Activated CD4-positive, alpha-beta T cell treated with anti-CD3 and anti-CD28 coated beads, Interleukin-2, amount 50 U/mL, for 1 hour (primary cell): ENCODE results near the gene KISS1.

ENCODE experiments used
- DNase-seq: peaks from one replicate; pipeline ENCODE4 v3.0.0-alpha.2; 2020

Gene KISS1

GRCh38 chr1:204190212-204191211 lies 5.8 kb downstream of the KISS1 start:
- no peak for DNase-seq

DNA sequence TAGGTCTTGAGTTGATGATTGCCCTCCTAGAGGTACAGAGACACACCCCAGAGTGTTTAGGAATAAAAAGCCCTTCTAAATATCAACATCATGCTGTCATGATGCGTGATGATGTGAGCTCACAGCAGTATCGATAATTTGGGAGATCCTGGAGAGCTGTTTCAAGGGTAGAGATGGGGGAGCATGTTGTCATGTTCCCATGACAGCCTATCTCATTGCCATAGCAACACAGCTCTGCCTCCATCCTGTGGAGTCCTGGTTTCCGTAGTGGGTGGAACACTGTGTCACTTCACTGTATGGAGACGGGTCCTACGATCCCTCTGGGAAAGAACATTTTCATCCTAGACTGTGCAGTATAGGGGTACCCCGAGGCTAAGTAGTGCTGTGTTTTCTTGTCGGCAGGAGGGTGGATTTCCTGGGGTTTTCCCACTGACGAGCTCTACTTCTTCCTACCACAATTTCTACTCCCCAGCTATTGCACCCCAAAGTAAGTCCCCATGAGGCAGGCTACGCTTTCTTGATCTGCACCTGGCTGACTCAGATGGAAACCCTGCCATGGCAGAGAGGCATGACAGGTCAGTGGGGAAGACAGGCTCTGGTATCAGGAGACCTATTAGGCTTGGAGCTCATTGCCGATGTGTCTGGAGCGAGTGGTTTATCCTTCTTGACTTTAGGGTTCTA lies 7.2 kb downstream of the KISS1 start:
- DNase-seq, result no peak

DNA sequence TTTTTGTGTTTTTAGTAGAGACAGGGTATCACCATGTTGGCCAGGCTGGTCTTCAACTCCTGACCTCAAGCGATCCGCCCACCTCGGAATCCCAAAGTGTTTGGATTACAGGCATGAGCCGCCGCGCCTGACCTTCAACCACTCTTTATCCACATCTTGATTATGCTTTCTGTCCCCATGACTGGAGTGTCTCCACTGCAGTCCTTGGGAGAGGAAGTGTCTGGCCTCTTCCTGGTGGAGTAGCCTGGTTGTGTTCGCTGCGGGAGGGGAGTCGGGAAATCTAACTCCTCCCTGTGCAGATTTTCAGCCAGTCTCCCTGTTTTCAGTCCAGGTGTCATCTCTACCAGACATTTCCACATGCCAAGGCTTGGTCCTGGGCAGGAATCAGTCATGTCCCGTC lies 9.7 kb downstream of the KISS1 start:
- DNase-seq, result no peak

- DNase-seq, result no peak
These were observed 15.2 kb downstream of the KISS1 start for GRCh38 chr1:204181116-204181515.

GRCh38 chr1:204180133-204180532 lies 16.2 kb downstream of the KISS1 start:
- DNase-seq, result no peak

GRCh38 chr1:204178487-204179281 lies 17.6 kb downstream of the KISS1 start:
- DNase-seq, result no peak

DNA sequence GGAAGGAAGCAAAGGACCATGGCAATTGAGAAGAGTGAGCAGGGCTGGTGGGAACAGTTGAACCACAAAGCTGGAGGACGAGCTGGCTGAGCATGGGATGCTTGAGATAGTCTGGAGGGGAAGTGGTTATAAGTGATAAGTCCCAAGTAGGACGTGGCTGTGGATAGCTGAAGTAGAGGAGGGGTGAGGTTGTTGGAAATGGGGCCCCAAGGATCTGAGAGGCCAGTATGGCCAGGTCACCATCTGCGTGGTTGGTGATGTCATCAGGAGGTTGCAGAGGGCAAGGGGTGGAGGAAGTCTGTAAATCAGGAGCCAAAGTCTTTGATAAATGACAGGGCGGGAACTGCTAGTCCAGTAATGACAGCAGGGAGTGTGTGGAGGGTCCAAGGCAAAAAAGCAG lies 19.2 kb downstream of the KISS1 start:
- no peak for DNase-seq

- DNase-seq, result no peak
These were observed 20.2 kb downstream of the KISS1 start for GRCh38 chr1:204176049-204176448.

- DNase-seq, result no peak
These were observed 21.3 kb downstream of the KISS1 start for GRCh38 chr1:204174958-204175357.

GRCh38 chr1:204172404-204173029 lies 23.8 kb downstream of the KISS1 start:
- DNase-seq, result no peak

GRCh38 chr1:204171751-204172178 lies 24.5 kb downstream of the KISS1 start:
- DNase-seq, result no peak

DNA sequence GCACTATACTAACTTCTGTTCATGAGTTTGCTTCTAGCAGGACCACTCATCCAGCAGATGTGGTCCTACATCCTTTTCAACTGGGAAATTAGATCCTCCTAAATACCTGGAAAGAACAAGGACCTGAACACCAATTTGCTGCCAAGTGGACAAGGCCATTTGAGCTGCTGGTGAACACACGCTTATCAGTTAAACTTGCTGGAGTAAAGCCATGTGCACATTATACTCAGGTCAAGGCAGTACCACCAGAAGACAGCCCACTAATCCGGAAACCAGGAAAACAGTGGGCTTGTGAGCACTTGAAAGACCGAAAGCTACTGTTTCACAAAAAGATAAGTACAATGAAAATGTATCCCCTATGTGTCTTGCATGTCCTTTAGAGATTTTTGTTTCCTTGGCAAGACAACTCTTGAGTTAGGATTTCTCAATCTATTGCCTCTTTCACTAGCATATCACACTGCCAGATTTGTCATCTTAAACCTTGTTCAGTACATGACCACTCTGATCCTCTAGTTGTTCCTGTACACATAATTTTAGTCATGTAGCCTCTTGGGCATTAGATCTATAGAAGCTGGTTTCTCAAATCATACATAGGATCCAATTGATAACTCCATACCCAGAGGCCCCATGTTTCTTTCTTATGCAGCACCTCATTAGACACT lies 25.7 kb downstream of the KISS1 start:
- DNase-seq, result no peak

DNA sequence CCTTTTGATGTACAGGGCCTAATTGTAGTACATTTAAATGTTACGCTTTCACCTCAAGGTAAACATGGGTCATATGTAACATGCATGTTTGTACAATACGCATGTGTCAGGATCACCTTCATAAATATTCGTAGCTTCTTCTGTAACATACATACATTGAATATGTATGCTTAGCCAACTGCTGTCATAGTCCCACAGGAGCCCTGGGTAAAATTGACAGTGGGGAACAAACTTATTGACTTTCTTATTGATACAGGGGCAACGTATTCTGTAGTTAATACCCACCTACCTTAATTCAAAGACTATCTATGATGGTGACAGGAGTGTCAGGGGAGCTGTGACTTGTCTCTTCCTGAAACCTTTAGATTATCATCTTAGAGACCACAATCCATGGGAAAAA lies 26.4 kb downstream of the KISS1 start:
- no peak for DNase-seq

- DNase-seq, result no peak
These were observed 28.6 kb downstream of the KISS1 start for GRCh38 chr1:204167730-204168129.

DNA sequence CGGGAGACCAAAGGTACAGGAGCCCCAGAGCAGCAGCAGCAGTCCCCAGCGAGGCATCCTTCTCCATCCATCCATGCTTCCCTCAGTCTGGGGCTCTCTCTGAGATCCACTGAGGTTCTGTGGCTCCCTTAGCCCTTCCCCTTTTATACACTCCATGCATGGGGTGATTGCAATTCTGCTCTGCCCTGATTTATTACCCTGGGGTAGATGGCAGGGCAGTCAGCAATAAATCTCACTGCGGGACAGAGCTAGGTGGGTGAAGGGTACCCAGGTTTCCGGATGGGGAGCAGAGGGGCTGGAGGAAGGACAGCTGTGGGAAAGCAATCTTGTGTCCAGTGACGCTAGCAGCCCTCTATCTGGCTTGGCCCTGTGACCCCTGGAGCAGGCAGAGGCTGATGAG lies 30.1 kb downstream of the KISS1 start, which contains the start of gene REN:
REN (minus strand) TSS at position 119 of the 400 bp plus-strand sequence; CDS start at position 75, 44 bp downstream.
- no peak for DNase-seq

DNA sequence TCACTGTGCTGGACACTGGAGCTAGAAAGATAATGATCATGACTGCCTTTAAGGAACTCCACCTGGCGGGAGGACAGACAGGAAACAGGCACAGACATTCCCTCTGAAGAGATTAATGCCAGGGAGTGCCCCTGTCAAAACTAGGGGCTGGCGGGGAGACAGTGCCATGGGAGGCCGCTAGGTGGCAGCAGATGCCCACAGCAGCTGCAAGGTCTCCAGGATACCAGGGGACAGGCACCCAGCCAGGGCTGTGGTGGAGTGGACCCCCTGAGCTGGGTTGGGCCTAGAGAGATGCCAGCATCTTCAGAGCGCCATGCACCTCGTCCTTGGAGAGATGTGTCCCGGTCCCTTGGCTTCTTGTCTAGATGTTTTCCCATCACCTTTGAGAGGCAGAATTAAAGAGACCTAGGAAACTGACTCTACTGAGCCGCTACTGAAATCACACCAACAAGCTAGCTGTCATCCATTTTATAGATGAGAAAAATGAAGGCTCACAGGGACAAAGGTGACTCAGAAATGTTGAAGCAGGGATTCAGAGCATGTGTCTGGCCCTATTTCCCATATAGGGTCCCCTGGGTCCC lies 33.7 kb downstream of the KISS1 start:
- peak; percentile 78 for DNase-seq

DNA sequence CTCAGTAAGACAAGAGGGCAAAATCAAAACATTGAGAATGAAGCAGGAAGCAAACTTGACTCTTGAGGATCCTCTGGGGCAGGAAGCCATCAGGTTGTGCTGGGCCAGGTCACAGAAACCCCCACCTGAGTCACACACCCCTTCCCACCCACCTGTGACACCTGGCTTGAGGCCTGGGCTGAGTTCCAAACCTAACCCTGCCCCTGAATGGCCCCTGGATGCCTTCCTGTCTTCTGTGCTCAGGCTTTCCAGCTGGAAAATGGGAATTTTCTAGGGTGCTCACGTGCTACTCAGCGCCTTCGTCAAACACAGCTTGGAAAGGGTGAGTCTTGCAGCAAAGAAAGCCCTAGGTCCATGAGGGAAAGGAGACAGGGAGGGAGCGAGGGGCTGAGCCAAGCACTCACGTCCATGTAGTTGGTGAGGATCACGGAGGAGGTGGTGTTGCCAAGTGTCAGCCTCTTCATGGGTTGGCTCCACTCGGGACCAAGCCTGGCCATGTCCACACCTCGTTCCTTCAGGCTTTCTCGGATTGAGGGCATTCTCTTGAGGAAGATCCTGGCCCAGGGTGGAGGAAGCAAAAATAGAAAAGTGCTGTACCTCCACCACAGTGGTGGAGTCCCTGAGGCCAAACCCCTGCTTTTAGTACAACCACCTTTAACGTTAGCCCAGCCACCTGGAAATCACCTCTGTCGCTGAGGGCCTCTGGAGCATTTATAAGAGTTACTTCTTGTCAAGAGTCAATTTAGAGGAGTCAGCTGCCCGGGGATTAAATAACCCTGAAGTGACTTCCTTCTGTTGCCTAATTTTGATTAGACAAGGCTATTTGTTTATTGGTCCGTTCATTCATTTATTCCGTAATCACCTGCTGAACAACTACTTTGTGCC lies 34.4 kb downstream of the KISS1 start:
- DNase-seq, result no peak

- no peak for DNase-seq
These were observed 38.3 kb downstream of the KISS1 start for GRCh38 chr1:204157962-204158361.

DNA sequence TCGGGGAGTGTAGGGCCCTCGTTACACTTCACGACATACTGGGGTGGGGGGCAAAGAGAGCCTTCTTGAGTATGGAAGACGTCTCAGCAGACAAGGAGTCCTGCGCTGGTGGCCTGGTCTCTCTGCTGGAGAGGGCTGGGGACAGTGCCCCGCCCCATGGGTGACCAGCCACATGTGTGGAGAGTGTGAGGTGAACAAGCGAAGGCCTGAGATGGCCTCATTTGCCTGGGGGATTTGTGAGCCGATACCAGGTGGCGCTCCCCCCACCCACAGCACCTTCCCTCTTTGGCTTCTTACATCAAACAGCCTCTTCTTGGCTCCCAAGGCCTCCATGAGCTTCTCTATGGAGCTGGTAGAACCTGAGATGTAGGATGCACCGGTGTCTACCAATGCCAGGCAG lies 40.4 kb downstream of the KISS1 start:
- DNase-seq, result no peak

- DNase-seq, result no peak
These were observed 41.6 kb downstream of the KISS1 start for GRCh38 chr1:204154568-204155255.
